Activated T-cell treated with anti-CD3 and anti-CD28 coated beads for 4 hours (primary cell): ENCODE measurements around the gene PRR12.
A peak's percentile ranks its signal among the peaks of the same experiment; 100 is the strongest.

Experiments used
- DNase-seq: peaks from one replicate; pipeline ENCODE4 v3.0.0-alpha.2; 2020

PRR12 gene

GRCh38 chr19:49651029-49651819 lies 60.2 kb downstream of the PRR12 start:
- no peak for DNase-seq

DNA sequence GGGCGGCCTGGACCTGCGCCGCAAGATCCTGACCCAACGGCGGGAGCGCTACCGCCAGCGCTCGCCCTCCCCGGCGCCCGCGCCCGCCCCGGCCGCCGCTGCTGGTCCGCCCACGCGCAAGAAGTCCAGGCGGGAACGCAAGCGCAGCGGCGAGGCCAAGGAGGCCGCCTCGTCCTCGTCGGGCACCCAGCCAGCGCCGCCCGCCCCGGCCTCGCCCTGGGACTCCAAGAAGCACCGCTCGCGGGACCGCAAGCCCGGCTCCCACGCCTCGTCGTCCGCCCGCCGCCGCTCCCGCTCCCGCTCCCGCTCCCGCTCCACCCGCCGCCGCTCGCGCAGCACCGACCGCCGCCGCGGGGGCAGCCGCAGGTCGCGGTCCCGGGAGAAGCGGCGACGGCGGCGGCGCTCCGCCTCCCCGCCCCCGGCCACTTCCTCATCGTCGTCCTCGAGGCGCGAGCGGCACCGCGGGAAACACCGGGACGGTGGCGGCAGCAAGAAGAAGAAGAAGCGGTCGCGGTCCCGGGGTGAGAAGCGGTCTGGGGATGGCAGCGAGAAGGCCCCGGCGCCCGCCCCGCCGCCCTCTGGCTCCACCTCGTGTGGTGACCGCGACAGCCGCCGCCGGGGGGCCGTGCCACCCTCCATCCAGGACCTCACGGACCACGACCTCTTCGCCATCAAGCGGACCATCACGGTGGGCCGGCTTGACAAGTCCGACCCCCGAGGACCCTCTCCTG lies 61.0 kb downstream of the PRR12 start:
- DNase-seq = no peak

DNA sequence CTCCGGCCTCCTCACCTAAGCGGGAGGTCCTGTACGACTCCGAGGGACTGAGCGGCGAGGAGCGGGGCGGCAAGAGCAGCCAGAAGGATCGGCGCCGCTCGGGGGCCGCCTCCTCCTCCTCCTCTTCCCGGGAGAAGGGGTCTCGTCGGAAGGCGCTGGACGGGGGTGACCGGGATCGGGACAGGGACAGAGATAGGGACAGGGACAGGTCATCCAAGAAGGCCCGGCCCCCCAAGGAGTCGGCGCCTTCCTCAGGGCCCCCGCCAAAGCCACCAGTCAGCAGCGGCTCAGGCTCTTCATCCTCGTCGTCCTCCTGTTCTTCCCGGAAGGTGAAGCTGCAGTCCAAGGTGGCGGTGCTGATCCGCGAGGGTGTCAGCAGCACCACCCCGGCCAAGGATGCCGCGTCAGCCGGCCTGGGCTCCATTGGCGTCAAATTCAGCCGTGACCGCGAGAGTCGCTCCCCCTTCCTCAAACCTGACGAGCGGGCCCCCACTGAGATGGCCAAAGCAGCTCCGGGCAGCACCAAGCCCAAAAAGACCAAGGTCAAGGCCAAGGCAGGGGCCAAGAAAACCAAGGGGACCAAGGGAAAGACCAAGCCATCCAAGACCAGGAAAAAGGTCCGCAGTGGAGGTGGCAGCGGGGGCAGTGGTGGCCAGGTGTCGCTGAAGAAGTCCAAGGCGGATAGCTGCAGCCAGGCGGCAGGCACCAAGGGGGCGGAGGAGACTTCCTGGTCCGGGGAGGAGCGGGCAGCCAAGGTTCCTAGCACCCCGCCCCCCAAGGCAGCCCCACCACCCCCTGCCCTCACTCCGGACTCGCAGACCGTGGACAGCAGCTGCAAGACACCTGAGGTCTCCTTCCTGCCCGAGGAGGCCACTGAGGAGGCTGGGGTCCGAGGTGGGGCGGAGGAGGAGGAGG lies 61.8 kb downstream of the PRR12 start:
- DNase-seq = no peak

DNA sequence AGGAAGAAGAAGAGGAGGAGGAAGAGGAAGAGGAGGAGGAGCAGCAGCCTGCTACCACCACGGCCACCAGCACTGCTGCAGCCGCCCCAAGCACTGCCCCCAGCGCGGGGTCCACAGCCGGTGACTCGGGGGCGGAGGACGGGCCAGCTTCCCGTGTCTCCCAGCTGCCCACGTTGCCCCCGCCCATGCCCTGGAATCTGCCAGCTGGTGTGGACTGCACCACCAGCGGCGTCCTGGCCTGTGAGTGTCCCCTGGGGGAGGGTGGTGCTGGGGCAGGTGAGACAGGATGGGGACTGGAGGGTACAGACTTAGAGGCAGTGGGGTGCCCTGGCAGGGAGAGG lies 62.5 kb downstream of the PRR12 start:
- DNase-seq = no peak

- DNase-seq = no peak
Measured at GRCh38 chr19:49654581-49654980, 63.6 kb downstream of the PRR12 start.

DNA sequence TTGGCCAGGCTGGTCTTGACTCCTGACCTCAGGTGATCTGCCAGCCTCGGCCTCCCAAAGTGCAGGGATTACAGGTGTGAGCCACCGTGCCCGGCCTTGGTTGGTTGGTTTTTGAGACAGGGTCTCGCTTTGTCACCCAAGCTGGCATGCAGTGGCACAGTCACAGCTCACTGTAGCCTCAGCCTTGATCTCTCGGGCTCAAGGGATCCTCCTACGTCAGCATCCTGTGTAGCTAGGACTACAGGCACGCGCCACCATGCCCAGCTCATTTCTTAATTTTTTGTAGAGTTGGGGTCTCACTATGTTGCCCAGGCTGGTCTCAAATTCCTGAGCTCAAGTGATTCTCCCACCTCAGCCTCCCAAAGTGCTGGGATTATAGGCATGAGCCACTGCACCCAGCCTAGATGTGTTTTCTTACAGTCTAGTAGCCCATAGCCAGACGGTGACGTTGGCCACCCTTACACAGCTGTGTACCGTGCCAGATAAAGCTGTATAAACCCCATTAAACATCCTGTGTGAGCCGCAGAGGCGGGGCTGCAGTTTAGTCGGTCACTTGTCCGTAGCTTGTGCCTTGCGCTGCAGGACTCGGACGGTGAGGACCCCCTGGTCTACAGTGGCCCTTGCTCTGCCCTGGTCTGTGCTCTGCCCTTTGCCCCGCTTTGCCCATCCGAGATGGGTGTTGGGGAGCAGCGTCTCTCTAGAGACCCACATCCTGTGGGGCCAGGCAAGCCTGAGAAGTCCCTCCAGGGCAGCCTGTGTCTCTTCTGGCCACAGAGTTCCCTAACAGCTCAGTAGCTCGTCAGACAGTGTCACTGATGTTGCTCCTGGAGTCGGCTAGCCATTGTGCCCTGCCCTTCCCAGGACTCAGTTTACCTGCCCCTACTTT lies 64.8 kb downstream of the PRR12 start:
- no peak for DNase-seq

DNA sequence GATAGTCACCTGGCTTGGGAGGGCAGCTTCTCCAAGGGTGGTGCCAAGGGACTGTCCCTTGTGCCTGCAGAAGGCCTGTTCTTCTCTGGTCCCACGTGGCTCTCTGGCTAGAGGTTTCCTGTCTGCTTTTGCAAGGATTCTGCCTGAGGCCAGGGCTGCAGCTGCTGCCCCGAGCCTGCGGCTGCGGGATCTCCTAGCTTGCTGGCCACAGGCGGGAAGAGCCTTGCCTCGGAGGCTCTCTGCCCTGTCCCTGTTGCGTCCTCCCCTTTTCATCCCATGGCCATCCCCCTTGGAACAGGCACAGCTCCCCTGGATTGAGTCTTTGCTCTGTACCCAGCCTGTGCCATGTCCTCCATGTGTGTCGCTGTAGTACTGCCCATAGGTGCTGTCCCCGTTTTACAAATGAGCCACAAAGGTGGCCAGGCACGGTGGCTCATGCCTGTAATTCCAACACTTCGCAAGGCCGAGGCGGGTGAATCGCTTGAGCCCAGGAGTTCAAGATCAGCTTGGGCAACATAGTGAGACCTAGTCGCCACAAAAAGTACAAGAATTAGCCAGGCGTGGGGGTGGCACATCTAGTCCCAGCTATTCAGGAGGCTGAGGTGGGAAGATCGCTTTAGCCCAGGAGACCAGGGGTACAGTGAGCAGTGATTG lies 65.6 kb downstream of the PRR12 start:
- no peak for DNase-seq

DNA sequence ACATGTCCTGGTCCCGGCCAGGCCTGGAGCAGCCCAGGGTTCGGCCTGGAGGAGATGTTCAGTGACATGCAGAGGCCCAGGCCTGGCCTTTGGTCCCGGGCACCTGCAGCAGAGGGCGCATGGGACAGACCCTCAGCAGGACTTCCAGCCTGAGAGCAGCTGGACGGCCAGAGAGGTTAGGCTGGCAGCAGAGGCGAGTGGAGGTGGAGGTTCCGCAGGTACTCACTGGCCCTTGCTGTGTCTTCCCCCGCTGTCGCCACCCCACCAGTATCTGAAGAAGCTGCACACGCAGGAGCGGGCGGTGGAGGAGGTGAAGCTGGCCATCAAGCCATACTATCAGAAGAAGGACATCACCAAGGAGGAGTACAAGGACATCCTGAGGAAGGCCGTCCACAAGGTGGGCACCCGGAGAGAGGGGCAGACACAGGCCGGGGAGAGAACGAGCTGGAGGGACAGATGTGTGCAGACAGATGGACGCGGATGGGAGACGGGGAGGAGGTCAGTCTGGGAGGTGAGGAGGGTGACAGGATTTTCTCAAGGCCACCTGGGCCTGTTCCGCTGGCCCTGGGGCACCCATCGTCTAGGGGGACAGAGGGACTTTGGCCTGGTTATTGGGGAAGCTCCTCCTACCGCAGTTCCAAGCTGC lies 66.6 kb downstream of the PRR12 start:
- no peak for DNase-seq

- no peak for DNase-seq
Measured at GRCh38 chr19:49658139-49658517, 67.1 kb downstream of the PRR12 start.

GRCh38 chr19:49658566-49659442 lies 67.8 kb downstream of the PRR12 start:
- DNase-seq = no peak

GRCh38 chr19:49660338-49660961 lies 69.5 kb downstream of the PRR12 start:
- no peak for DNase-seq

DNA sequence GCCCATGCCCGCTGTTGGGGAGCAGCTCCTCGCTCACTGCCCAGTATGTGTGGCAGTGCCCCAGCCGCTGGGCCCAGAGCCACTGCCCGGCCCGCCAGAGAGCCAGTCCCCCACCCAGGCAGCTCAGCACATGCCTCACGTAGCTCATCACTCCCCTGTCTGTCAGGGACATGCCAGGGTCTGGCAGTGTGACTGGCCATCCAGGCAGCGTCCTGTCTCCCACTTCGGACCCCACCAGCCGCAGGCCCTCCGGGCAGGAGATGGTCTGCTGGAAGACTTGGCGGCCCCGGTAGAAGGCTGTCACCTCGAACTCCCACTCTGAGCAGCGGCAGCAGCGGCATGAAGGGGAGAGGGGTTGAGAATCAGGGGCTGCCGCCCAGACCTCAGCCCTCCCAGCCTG lies 71.0 kb downstream of the PRR12 start:
- DNase-seq = no peak

GRCh38 chr19:49663224-49663623 lies 72.2 kb downstream of the PRR12 start:
- no peak for DNase-seq

DNA sequence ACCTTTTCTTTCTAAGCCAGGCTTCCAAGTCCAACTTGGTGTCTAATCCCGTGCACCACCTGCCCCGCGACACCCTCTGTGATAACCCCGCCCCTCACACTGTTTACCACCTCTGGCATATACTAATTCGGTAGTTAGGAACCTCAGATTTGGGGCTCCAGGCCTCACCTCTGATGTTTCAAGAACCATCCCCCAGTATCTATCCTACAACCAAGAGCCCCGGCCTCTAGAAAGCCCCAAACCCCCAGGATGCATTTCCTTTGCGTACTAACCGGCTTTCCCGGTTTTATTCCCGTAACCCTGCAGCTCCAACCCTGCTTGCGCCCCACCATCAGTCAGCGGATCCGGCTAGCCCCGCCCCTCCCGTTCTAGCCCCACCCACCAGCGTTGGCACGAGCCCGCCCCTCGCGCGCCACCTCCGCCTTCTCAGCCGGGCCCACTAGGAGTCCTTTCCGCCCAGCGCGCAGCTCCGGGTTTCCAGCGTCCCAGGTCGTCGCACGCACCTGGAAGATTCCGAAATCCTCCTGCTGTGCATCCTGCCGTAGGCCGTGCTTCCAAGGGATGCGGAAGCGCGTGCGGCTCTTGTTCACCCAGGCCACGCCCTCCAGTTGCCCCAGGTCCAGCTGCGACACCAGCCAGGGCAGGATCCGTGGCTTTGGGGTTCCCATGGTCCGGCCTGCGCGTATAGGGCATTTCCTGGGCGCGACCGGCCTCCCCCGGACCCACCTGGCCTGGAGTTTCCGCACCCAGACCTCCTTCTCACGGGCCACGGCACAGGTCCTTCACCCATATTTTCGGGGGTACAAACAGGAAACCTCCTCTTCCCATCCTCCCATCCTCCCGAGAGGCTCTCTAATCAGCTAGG lies 73.4 kb downstream of the PRR12 start:
- peak; percentile 93 for DNase-seq

DNA sequence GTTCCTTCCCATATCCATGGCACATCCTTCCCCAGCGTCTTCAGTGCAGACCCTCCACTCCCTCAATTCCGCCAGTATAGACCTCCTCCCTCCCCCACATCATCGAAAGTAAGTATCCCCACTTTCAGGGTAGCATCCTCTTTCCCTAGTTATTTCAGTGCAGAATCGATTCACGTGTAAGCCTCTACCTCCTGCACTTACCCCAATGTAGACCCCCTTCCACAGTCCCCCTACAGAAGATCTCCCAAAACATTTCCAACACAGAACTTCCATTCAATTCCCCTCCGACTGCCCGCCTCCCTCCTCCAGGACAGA lies 74.0 kb downstream of the PRR12 start:
- no peak for DNase-seq

GRCh38 chr19:49665351-49666119 lies 74.6 kb downstream of the PRR12 start, which contains the start of the genes BCL2L12 and IRF3:
Gene BCL2L12, plus strand, starts transcription at chr19:49665933. Its CDS starts 760 bp downstream, at chr19:49666693.
Gene IRF3, minus strand, starts transcription at chr19:49665857. Its CDS starts 1,019 bp downstream, at chr19:49664838.
- DNase-seq = peak; percentile 99

DNA sequence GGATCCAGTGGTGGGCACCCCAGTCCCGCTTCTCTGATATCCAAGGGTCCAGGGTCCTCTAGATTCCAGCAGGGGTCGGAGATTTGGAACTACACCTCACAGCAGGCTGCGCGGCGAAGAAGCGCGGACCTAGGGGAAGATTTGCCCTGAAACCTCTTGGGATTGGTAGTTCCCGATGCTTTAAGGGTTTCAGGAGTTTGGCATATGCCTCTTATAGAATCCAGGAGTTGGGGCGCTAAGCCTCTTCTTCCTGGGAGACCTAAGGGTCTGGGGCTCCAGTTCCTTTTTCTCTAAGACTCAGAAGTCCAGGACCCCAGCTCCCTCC lies 75.1 kb downstream of the PRR12 start:
- DNase-seq = no peak

GRCh38 chr19:49667473-49667872 lies 76.5 kb downstream of the PRR12 start:
- no peak for DNase-seq
